Measurements from ENCODE around the gene CNIH1.
"Not testable (repeated sequence)": the region's sequence is repeated elsewhere in the genome, so short reads cannot be mapped to it uniquely, and the experiment has no call there.

Gene CNIH1

GRCh38 chr14:54410215-54410614 is 31.0 kb downstream of the CNIH1 start:
- DNase-seq (ENCODE audit: low read depth, low spot score): no peak
- H3K27ac ChIP-seq: no peak overlapping the region
- H3K9me3 ChIP-seq (ENCODE audit: low read depth, low read length): no peaks in the 10 kb centered on the region
- H3K4me3 ChIP-seq: no peak overlapping the region
- peaks cover 70% of the 10 kb centered on the region for H3K36me3 ChIP-seq (ENCODE audit: insufficient read depth, low read length)
- TF ChIP-seq FOXP2 (optimal IDR thresholded peaks at IDR 0.05; ENCODE audit: control extremely low read depth, extremely low read length, insufficient read depth): no peak
- TF ChIP-seq EZH2 (IDR thresholded peaks at IDR 0.05): no peak
- no peak for TF ChIP-seq POLR2AphosphoS5 (IDR thresholded peaks at IDR 0.05; ENCODE audit: borderline replicate concordance, low read depth, low read length)
- H3K9ac ChIP-seq (ENCODE audit: insufficient read length): no peak overlapping the region

GRCh38 chr14:54403401-54404005 is 37.7 kb downstream of the CNIH1 start:
- H3K27ac ChIP-seq; H3K9ac ChIP-seq (ENCODE audit: insufficient read length); H3K4me3 ChIP-seq; H3K9me3 ChIP-seq (ENCODE audit: low read depth, low read length); DNase-seq (ENCODE audit: low read depth, low spot score): not testable (repeated sequence)
- H3K36me3 ChIP-seq (ENCODE audit: insufficient read depth, low read length): peaks cover 49% of the 10 kb centered on the region

GRCh38 chr14:54399560-54399959 is 41.6 kb downstream of the CNIH1 start:
- Histone ChIP-seq H3K9ac (ENCODE audit: insufficient read length) (no peak overlapping the region), H3K36me3 (ENCODE audit: insufficient read depth, low read length) (peaks cover 24% of the 10 kb centered on the region), H3K4me3 (no peak overlapping the region)

GRCh38 chr14:54396493-54397335 is 44.5 kb downstream of the CNIH1 start, which contains the start of gene CDKN3:
Gene CDKN3, plus strand, starts transcription at chr14:54397007. Its CDS starts 62 bp downstream, at chr14:54397069.
- peak; percentile 80 for DNase-seq (ENCODE audit: low read depth, low spot score)
- TF ChIP-seq FOXP2 (optimal IDR thresholded peaks at IDR 0.05; ENCODE audit: control extremely low read depth, extremely low read length, insufficient read depth) (no peak), POLR2AphosphoS5 (IDR thresholded peaks at IDR 0.05; ENCODE audit: borderline replicate concordance, low read depth, low read length) (peak; percentile 90)
- no peak within 1 kb of the TSS for H3K27ac ChIP-seq
- peak within 1 kb of the TSS; percentile 91 for H3K4me3 ChIP-seq
- H3K9me3 ChIP-seq (ENCODE audit: low read depth, low read length): no peaks in the 10 kb centered on the region; the same call in 1 of the 2 replicates
- peaks cover 14% of the 10 kb centered on the region; the same call in 1 of the 2 replicates for H3K36me3 ChIP-seq (ENCODE audit: insufficient read depth, low read length)
- peak within 1 kb of the TSS; percentile 81 for H3K9ac ChIP-seq (ENCODE audit: insufficient read length)

More at GRCh38 chr14:54399560-54399959, 41.6 kb downstream of the CNIH1 start:
- H3K9me3 ChIP-seq (ENCODE audit: low read depth, low read length): no peaks in the 10 kb centered on the region; the same call in 1 of the 2 replicates
- TF ChIP-seq FOXP2 (optimal IDR thresholded peaks at IDR 0.05; ENCODE audit: control extremely low read depth, extremely low read length, insufficient read depth) (no peak), POLR2AphosphoS5 (IDR thresholded peaks at IDR 0.05; ENCODE audit: borderline replicate concordance, low read depth, low read length) (no peak), EZH2 (IDR thresholded peaks at IDR 0.05) (no peak)
- no peak for DNase-seq (ENCODE audit: low read depth, low spot score)
- H3K27ac ChIP-seq: no peak overlapping the region

GRCh38 chr14:54396183-54396492 is 45.0 kb downstream of the CNIH1 start:
- no peak for TF ChIP-seq EZH2 (IDR thresholded peaks at IDR 0.05)
- TF ChIP-seq POLR2AphosphoS5 (IDR thresholded peaks at IDR 0.05; ENCODE audit: borderline replicate concordance, low read depth, low read length): no peak
- no peak for TF ChIP-seq FOXP2 (optimal IDR thresholded peaks at IDR 0.05; ENCODE audit: control extremely low read depth, extremely low read length, insufficient read depth)
- H3K9ac ChIP-seq (ENCODE audit: insufficient read length): no peak overlapping the region
- H3K27ac ChIP-seq: no peak overlapping the region
- H3K36me3 ChIP-seq (ENCODE audit: insufficient read depth, low read length): peaks cover 10% of the 10 kb centered on the region; the same call in 1 of the 2 replicates
- DNase-seq (ENCODE audit: low read depth, low spot score): no peak
- H3K4me3 ChIP-seq: peak overlapping the region; percentile 91
- no peaks in the 10 kb centered on the region; the same call in 1 of the 2 replicates for H3K9me3 ChIP-seq (ENCODE audit: low read depth, low read length)

- H3K36me3 ChIP-seq (ENCODE audit: insufficient read depth, low read length): peaks cover 6% of the 10 kb centered on the region; the same call in 1 of the 2 replicates
- no peak for DNase-seq (ENCODE audit: low read depth, low spot score)
- TF ChIP-seq EZH2 (IDR thresholded peaks at IDR 0.05) (no peak), POLR2AphosphoS5 (IDR thresholded peaks at IDR 0.05; ENCODE audit: borderline replicate concordance, low read depth, low read length) (no peak), FOXP2 (optimal IDR thresholded peaks at IDR 0.05; ENCODE audit: control extremely low read depth, extremely low read length, insufficient read depth) (no peak)
- H3K9ac ChIP-seq (ENCODE audit: insufficient read length): no peak overlapping the region
- no peak overlapping the region for H3K27ac ChIP-seq
- no peak overlapping the region for H3K4me3 ChIP-seq
- H3K9me3 ChIP-seq (ENCODE audit: low read depth, low read length): no peaks in the 10 kb centered on the region
These were observed 45.5 kb downstream of the CNIH1 start for GRCh38 chr14:54395716-54396115.

- H3K9ac ChIP-seq (ENCODE audit: insufficient read length): no peak overlapping the region
- no peak overlapping the region for H3K4me3 ChIP-seq
- no peak overlapping the region for H3K27ac ChIP-seq
- TF ChIP-seq FOXP2 (optimal IDR thresholded peaks at IDR 0.05; ENCODE audit: control extremely low read depth, extremely low read length, insufficient read depth): no peak
- TF ChIP-seq POLR2AphosphoS5 (IDR thresholded peaks at IDR 0.05; ENCODE audit: borderline replicate concordance, low read depth, low read length): no peak
- TF ChIP-seq EZH2 (IDR thresholded peaks at IDR 0.05): no peak
- H3K9me3 ChIP-seq (ENCODE audit: low read depth, low read length): no peaks in the 10 kb centered on the region
- no peak for DNase-seq (ENCODE audit: low read depth, low spot score)
- H3K36me3 ChIP-seq (ENCODE audit: insufficient read depth, low read length): peaks cover 2% of the 10 kb centered on the region; the same call in 1 of the 2 replicates
These were observed 45.9 kb downstream of the CNIH1 start for GRCh38 chr14:54395284-54395683.

- no peak overlapping the region for H3K9ac ChIP-seq (ENCODE audit: insufficient read length)
- no peaks in the 10 kb centered on the region for H3K36me3 ChIP-seq (ENCODE audit: insufficient read depth, low read length)
- no peak overlapping the region for H3K4me3 ChIP-seq
- no peaks in the 10 kb centered on the region for H3K9me3 ChIP-seq (ENCODE audit: low read depth, low read length)
- TF ChIP-seq POLR2AphosphoS5 (IDR thresholded peaks at IDR 0.05; ENCODE audit: borderline replicate concordance, low read depth, low read length): no peak
- TF ChIP-seq EZH2 (IDR thresholded peaks at IDR 0.05): no peak
- TF ChIP-seq FOXP2 (optimal IDR thresholded peaks at IDR 0.05; ENCODE audit: control extremely low read depth, extremely low read length, insufficient read depth): no peak
- no peak for DNase-seq (ENCODE audit: low read depth, low spot score)
- H3K27ac ChIP-seq: no peak overlapping the region
These were observed 46.6 kb downstream of the CNIH1 start for GRCh38 chr14:54394596-54394995.

GRCh38 chr14:54392986-54393884 is 47.9 kb downstream of the CNIH1 start:
- H3K27ac ChIP-seq; DNase-seq (ENCODE audit: low read depth, low spot score); H3K36me3 ChIP-seq (ENCODE audit: insufficient read depth, low read length); H3K9me3 ChIP-seq (ENCODE audit: low read depth, low read length); H3K4me3 ChIP-seq; H3K9ac ChIP-seq (ENCODE audit: insufficient read length): not testable (repeated sequence)
